HFF-Myc (cell line): ENCODE results near the gene DNMT1.

Experiments used
- DNase-seq: peaks from one replicate; pipeline ENCODE4 v3.0.0-alpha.2; 2011; ENCODE audit warnings: low read depth; ENCODE audit errors: extremely low read depth
- H3K4me3 ChIP-seq: replicated peaks from 2 replicates; pipeline ENCODE4 v1.5.1; 2011; ENCODE audit warnings: low read depth, mild to moderate bottlenecking, control low read depth, low read length
- CTCF ChIP-seq: IDR thresholded peaks from 2 replicates; pipeline ENCODE4 v1.5.1; 2012; ENCODE audit warnings: mild to moderate bottlenecking, low read depth, low read length, control low read depth; ENCODE audit errors: missing control alignments

The DNMT1 gene

DNA sequence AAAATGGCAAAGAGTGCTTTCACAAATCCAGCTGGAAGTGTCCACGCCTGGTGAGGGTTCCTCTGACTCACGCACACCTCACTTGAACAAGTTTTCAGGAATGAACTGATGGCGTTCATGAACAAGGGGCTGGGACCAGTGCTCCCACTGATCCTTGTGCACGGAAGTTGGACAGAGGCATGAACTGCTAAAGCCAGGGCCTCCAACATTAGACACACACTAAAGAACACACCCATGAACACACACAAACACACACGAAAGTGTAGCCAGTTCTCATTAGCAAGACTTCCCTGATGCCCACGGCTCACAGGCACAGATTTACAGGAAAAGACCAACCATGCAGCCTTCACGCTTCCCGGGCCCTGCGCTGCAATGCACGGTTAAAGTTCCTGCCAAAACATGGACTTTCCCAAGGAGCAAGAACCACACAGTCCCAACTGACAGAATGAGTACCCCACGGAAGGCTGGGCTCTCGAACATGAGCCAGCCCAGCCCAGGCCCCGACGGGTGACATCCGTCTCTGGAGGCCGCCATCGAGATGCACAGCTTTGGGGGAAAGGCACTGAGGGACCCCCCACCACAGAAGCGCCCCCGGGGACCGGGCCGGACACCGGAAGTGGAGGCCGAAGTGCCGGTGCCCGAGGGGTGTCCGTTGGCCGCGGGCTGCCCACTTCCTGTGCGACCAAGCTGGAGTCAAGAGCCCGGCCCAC is 808 bp downstream of the DNMT1 start:
- peak overlapping the region; percentile 97 for H3K4me3 ChIP-seq
- TF ChIP-seq CTCF = no peak
- DNase-seq = no peak

GRCh38 chr19:10192922-10193321 is 1.8 kb downstream of the DNMT1 start:
- H3K4me3 ChIP-seq = peak overlapping the region; percentile 97
- DNase-seq = no peak
- no peak for TF ChIP-seq CTCF

GRCh38 chr19:10191347-10191746 is 3.4 kb downstream of the DNMT1 start:
- TF ChIP-seq CTCF = no peak
- peak; percentile 53 for DNase-seq

GRCh38 chr19:10190026-10190425 is 4.7 kb downstream of the DNMT1 start:
- no peak overlapping the region for H3K4me3 ChIP-seq
- TF ChIP-seq CTCF = no peak
- no peak for DNase-seq

More at GRCh38 chr19:10191347-10191746, 3.4 kb downstream of the DNMT1 start:
- no peak overlapping the region for H3K4me3 ChIP-seq

GRCh38 chr19:10189616-10190015 is 5.1 kb downstream of the DNMT1 start:
- no peak for DNase-seq
- H3K4me3 ChIP-seq = no peak overlapping the region
- no peak for TF ChIP-seq CTCF

DNA sequence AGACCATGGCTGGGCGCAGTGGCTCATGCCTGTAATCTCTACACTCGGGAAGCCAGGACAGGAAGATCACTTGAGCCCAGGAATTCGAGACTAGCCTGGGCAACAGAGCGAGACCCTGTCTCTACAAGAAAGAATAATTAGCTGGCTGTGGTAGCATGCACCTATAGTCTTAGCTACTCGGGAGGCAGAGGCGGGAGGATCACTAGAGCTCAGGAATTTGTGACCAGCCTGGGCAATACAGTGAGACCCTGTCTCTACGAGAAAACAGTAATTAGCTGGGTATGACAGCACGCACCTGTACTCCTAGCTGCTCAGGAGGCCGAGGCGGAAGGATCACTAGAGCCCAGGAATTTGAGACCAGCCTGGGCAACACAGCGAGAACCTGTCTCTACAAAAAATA is 7.4 kb downstream of the DNMT1 start:
- TF ChIP-seq CTCF = no peak
- no peak for DNase-seq
- H3K4me3 ChIP-seq = no peak overlapping the region

- no peak for DNase-seq
- TF ChIP-seq CTCF = no peak
- no peak overlapping the region for H3K4me3 ChIP-seq
Observed at GRCh38 chr19:10184636-10185035, 10.1 kb downstream of the DNMT1 start.
